Thyroid gland (tissue), 4 donors: ENCODE data around the gene METTL22. TPM values are rescaled to one million over a fixed set of nuclear protein-coding genes. Genes with fewer than 3 reads are reported as not detected.
A peak's percentile ranks its signal among the peaks of the same experiment; 100 is the strongest.

ENCODE experiments used
- DNase-seq, 2 donors: peaks; one replicate each; pipeline ENCODE4 v3.0.0-alpha.2; 2019
- H3K27ac ChIP-seq, 3 donors: fragments of 200-600 bp; sonication (generic); 1 replicate in 2 of 3; 2 replicates in 1 of 3; pipeline ENCODE4 v1.5.1; 2016 to 2019; ENCODE audit warnings: mild to moderate bottlenecking in 1 of 3, moderate library complexity in 1 of 3
- H3K27me3 ChIP-seq: fragments of 200-600 bp; sonication (generic); one replicate; pipeline ENCODE4 v1.5.1; 2019
- H3K36me3 ChIP-seq, 2 donors: fragments of 200-600 bp; sonication (generic); one replicate each; pipeline ENCODE4 v1.5.1; 2016 to 2019
- H3K4me1 ChIP-seq, 2 donors: fragments of 200-600 bp; sonication (generic); one replicate each; pipeline ENCODE4 v1.5.1; 2017 to 2019
- H3K4me3 ChIP-seq, 3 donors: fragments of 200-600 bp; sonication (generic); replicated peaks in 1 of 3; 1 replicate in 2 of 3; 2 replicates in 1 of 3; pipeline ENCODE4 v1.5.1; 2016; ENCODE audit warnings: mild to moderate bottlenecking in 1 of 3
- H3K9me3 ChIP-seq: fragments of 200-600 bp; sonication (generic); one replicate; pipeline ENCODE4 v1.5.1; 2017
- CTCF ChIP-seq, 6 experiments: fragments of 200-600 bp in 3 of 6; fragments of 450-650 bp in 3 of 6; sonication (generic) in 3 of 6; IDR thresholded peaks; one replicate each; pipeline ENCODE4 v1.5.1; 2016 to 2019; ENCODE audit warnings: antibody characterized with exemption in 6 of 6, mild to moderate bottlenecking in 2 of 6, inconsistent platforms in 1 of 6, moderate library complexity in 1 of 6
- POLR2A ChIP-seq, 2 donors: fragments of 450-650 bp; IDR thresholded peaks; one replicate each; pipeline ENCODE4 v1.6.1; 2017; ENCODE audit warnings: antibody characterized with exemption in 2 of 2, mild to moderate bottlenecking in 2 of 2, moderate library complexity in 1 of 2
- WGBS, 2 donors: methylation state at CpG; one replicate each; pipeline ENCODE4 v1.1.5; 2017; 5-methylcytosine and 5-hydroxymethylcytosine counted together
- intact Hi-C: fragments of 100-400 bp; cut with DNase I; formaldehyde crosslinking; loops from one replicate; pipeline ENCODE4 v1.15.1; 2023
- total RNA-seq, 4 donors: library from RNA; depleted of rRNA; stranded (reverse); fragments of >200 nt; gene quantifications; one replicate each; pipeline ENCODE4 v1.2.3, GENCODE V29; 2016

The METTL22 gene
- total RNA-seq, 4 donors from 2014 or later: 16.5 to 43.2 (median 18.8) TPM

- DNase-seq: no peak
- no peak overlapping the region for H3K4me3 ChIP-seq
- peaks cover 11 to 12% of the 10 kb centered on the region in 2 donors for H3K4me1 ChIP-seq
- no peaks in the 10 kb centered on the region for H3K36me3 ChIP-seq
- intact Hi-C loops: no loop called here
- H3K27me3 ChIP-seq: no peaks in the 10 kb centered on the region
- WGBS, 2 donors: 92 to 100% methylated on average over 2 of the region's 2 CpGs
- TF ChIP-seq POLR2A (IDR thresholded peaks at IDR 0.05) (no peak), CTCF (IDR thresholded peaks at IDR 0.05) (no peak)
- H3K27ac ChIP-seq: no peak overlapping the region
- H3K9me3 ChIP-seq: no peaks in the 10 kb centered on the region
Observed at GRCh38 chr16:8679151-8679550, 57.7 kb downstream of the METTL22 start.

GRCh38 chr16:8682551-8683259 is 61.2 kb downstream of the METTL22 start:
- no peak overlapping the region for H3K4me3 ChIP-seq
- no peak for DNase-seq
- H3K4me1 ChIP-seq: peaks cover 5 to 9% of the 10 kb centered on the region in 2 donors
- no peak overlapping the region for H3K27ac ChIP-seq
- no peaks in the 10 kb centered on the region for H3K36me3 ChIP-seq
- WGBS, 2 donors: 83 to 87% methylated on average over 9 of the region's 9 CpGs
- H3K9me3 ChIP-seq: no peaks in the 10 kb centered on the region
- intact Hi-C loops: no loop called here
- TF ChIP-seq CTCF (IDR thresholded peaks at IDR 0.05) (no peak), POLR2A (IDR thresholded peaks at IDR 0.05) (no peak)
- H3K27me3 ChIP-seq: no peaks in the 10 kb centered on the region

GRCh38 chr16:8683640-8684039 is 62.1 kb downstream of the METTL22 start:
- intact Hi-C loops: no loop called here
- H3K4me3 ChIP-seq: no peak overlapping the region
- H3K9me3 ChIP-seq: no peaks in the 10 kb centered on the region
- no peak overlapping the region for H3K27ac ChIP-seq
- no peaks in the 10 kb centered on the region for H3K27me3 ChIP-seq
- DNase-seq: no peak
- no peaks in the 10 kb centered on the region for H3K36me3 ChIP-seq
- H3K4me1 ChIP-seq: peaks cover 5 to 9% of the 10 kb centered on the region in 2 donors
- 51 to 69% methylated on average over 4 of the region's 4 CpGs for WGBS, 2 donors
- TF ChIP-seq CTCF (IDR thresholded peaks at IDR 0.05) (no peak), POLR2A (IDR thresholded peaks at IDR 0.05) (no peak)

- H3K4me1 ChIP-seq: peaks cover 5 to 9% of the 10 kb centered on the region in 2 donors
- 62 to 80% methylated on average over 3 of the region's 3 CpGs for WGBS, 2 donors
- no peak for TF ChIP-seq CTCF (IDR thresholded peaks at IDR 0.05)
- no peak for TF ChIP-seq POLR2A (IDR thresholded peaks at IDR 0.05)
- no peaks in the 10 kb centered on the region for H3K9me3 ChIP-seq
- no peaks in the 10 kb centered on the region for H3K27me3 ChIP-seq
- no peak overlapping the region for H3K27ac ChIP-seq
- H3K4me3 ChIP-seq: no peak overlapping the region
- intact Hi-C loops: no loop called here
- H3K36me3 ChIP-seq: no peaks in the 10 kb centered on the region
- DNase-seq: no peak
Observed at GRCh38 chr16:8685617-8686016, 64.1 kb downstream of the METTL22 start.

GRCh38 chr16:8686031-8686621 is 64.6 kb downstream of the METTL22 start:
- Histone ChIP-seq H3K9me3 (no peaks in the 10 kb centered on the region), H3K4me3 (no peak overlapping the region), H3K27me3 (no peaks in the 10 kb centered on the region), H3K36me3 (no peaks in the 10 kb centered on the region), H3K4me1 (peaks cover 5 to 9% of the 10 kb centered on the region in 2 donors), H3K27ac (no peak overlapping the region)
- no peak for TF ChIP-seq POLR2A (IDR thresholded peaks at IDR 0.05)
- TF ChIP-seq CTCF (IDR thresholded peaks at IDR 0.05): no peak
- intact Hi-C loops: no loop called here
- DNase-seq: peak; percentile 70 to 78
- WGBS, 2 donors: 16 to 26% methylated on average over 4 to 7 of the region's 7 CpGs
